Skeletal muscle tissue (tissue), 4 donors: ENCODE results near the gene COX19. TPM values are rescaled to one million over a fixed set of nuclear protein-coding genes. Genes with fewer than 3 reads are reported as not detected.
"Not testable (repeated sequence)": the region's sequence is repeated elsewhere in the genome, so short reads cannot be mapped to it uniquely, and the experiment has no call there.

Experiments used
- H3K27ac ChIP-seq: one replicate; pipeline ENCODE4 v1.7.0; 2013; ENCODE audit warnings: mild to moderate bottlenecking, low read depth, low read length, inconsistent platforms
- H3K27me3 ChIP-seq, 3 donors: one replicate each; pipeline ENCODE4 v1.7.0; 2013; ENCODE audit warnings: low read length in 3 of 3; ENCODE audit not compliant: control insufficient read depth in 3 of 3, insufficient read depth in 3 of 3
- H3K36me3 ChIP-seq, 3 donors: one replicate each; pipeline ENCODE4 v1.7.0; 2013; ENCODE audit warnings: low read length in 3 of 3; ENCODE audit not compliant: control insufficient read depth in 3 of 3, insufficient read depth in 3 of 3
- H3K4me1 ChIP-seq, 3 donors: one replicate each; pipeline ENCODE4 v1.7.0; 2013; ENCODE audit warnings: low read length in 3 of 3, mild to moderate bottlenecking in 3 of 3; ENCODE audit not compliant: control insufficient read depth in 3 of 3, insufficient read depth in 3 of 3
- H3K4me3 ChIP-seq, 3 donors: one replicate each; pipeline ENCODE4 v1.7.0; 2013; ENCODE audit warnings: low read length in 3 of 3
- H3K9ac ChIP-seq, 3 donors: one replicate each; pipeline ENCODE4 v1.7.0; 2013; ENCODE audit warnings: low read length in 3 of 3, mild to moderate bottlenecking in 3 of 3, moderate library complexity in 2 of 3, low read depth in 1 of 3
- H3K9me3 ChIP-seq, 3 donors: one replicate each; pipeline ENCODE4 v1.7.0; 2013; ENCODE audit warnings: low read length in 3 of 3; ENCODE audit not compliant: control insufficient read depth in 3 of 3
- total RNA-seq: library from RNA; depleted of rRNA; stranded (reverse); fragments of >200 nt; gene quantifications from one replicate; pipeline ENCODE4 v1.2.3, GENCODE V29; 2014
- donor health status: Osteomylitis.

Gene COX19
- total RNA-seq, 1 donor from 2014 or later = 12.0 TPM

DNA sequence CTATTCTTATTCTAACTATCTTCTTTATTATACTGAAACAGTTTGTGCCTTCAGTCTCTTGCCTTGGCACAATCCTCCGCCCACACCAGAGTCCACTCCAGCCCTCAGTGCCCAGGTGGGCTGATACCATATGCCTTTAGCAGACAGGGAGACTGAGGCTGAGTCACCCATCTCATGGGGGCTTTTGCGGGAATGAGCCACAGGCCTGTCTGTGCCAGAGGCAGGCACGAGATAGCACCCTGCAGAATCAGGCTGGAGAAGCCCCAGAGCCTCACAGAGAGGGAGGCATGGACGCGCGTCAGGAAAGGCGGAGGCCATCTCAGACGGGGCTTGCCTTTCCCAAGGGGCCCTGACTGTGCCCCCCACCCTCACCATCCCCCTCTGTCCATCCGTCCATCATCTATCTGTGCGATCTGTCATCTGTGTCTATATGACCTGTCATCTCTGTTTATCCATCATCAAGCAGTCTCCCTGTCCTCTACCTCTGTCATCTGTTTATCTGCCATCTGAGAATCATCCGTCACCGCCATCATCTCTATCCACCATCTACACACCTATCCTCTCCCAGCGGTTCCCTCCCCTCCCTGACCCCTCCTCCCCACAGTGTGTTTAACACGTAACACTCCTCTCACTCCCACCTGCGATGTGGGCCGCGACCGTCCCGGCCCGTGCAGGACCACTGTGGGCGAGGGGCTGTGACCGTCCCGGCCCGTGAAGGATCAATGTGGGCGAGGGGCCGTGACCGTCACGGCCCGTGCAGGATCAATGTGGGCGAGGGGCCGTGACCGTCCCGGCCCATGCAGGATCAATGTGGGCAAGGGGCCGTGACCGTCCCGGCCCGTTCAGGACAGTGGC lies 13.6 kb downstream of the COX19 start:
- Histone ChIP-seq H3K27me3 (peaks cover 20 to 38% (median 30%) of the 10 kb centered on the region in 3 donors), H3K4me1 (peaks cover 13 to 32% (median 23%) of the 10 kb centered on the region in 3 donors), H3K27ac (no peak overlapping the region), H3K36me3 (peaks cover 0 to 2% (median 0%) of the 10 kb centered on the region in 3 donors), H3K4me3 (no peak overlapping the region), H3K9ac (no peak overlapping the region), H3K9me3 (no peaks in the 10 kb centered on the region)

DNA sequence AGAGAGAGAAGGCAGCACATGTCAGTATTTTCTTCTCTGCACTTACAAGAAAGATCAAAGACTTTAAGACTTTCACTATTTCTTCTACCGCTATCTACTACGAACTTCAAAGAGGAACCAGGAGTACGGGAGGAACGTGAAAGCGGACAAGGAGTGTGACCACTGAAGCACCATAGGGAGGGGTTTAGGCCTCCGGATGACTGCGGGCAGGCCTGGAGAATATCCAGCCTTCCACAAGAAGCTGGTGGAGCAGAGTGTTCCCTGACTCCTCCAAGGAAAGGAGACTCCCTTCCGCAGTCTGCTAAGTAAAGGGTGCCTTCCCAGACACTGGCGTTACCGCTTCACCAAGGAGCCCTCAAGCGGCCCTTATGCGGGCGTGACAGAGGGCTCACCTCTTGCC lies 14.4 kb downstream of the COX19 start:
- H3K36me3 ChIP-seq, H3K9ac ChIP-seq, H3K4me3 ChIP-seq, H3K27ac ChIP-seq, H3K9me3 ChIP-seq: not testable (repeated sequence)
- peaks cover 13 to 27% (median 21%) of the 10 kb centered on the region in 3 donors for H3K4me1 ChIP-seq
- H3K27me3 ChIP-seq = peaks cover 22 to 39% (median 32%) of the 10 kb centered on the region in 3 donors

- Histone ChIP-seq H3K4me3 (no peak overlapping the region), H3K27ac (no peak overlapping the region), H3K9me3 (no peaks in the 10 kb centered on the region), H3K9ac (no peak overlapping the region), H3K4me1 (peaks cover 11 to 22% (median 16%) of the 10 kb centered on the region in 3 donors), H3K27me3 (peaks cover 25 to 43% (median 35%) of the 10 kb centered on the region in 3 donors), H3K36me3 (no peaks in the 10 kb centered on the region)
Measured at GRCh38 chr7:960269-960871, 15.0 kb downstream of the COX19 start.

DNA sequence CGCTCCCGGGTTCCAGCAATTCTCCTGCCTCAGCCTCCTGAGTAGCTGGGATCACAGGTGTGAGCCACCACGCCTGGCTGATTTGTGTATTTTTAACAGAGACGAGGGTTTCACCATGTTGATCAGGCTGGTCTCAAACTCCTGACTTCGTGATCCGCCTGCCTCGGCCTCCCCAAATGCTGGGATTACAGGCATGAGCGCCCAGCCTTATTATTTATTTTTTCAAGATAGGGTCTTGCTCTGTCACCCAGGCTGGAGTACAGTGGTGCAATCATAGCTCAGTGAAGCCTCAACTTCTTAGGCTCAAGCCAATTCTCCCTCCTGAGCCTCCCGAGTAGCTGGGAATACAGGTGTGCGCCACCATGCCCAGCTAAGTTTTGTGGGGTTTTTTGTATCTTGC lies 15.6 kb downstream of the COX19 start:
- H3K27ac ChIP-seq, H3K9me3 ChIP-seq, H3K4me3 ChIP-seq, H3K9ac ChIP-seq, H3K36me3 ChIP-seq: not testable (repeated sequence)
- peaks cover 5 to 16% (median 9%) of the 10 kb centered on the region in 3 donors for H3K4me1 ChIP-seq
- peaks cover 25 to 47% (median 42%) of the 10 kb centered on the region in 3 donors for H3K27me3 ChIP-seq

GRCh38 chr7:959271-959670 lies 16.1 kb downstream of the COX19 start:
- Histone ChIP-seq H3K4me1 (peaks cover under 1 to 11% (median 5%) of the 10 kb centered on the region in 3 donors), H3K4me3 (no peak overlapping the region), H3K36me3 (no peaks in the 10 kb centered on the region), H3K9ac (no peak overlapping the region), H3K9me3 (no peaks in the 10 kb centered on the region), H3K27ac (no peak overlapping the region), H3K27me3 (peaks cover 25 to 48% (median 42%) of the 10 kb centered on the region in 3 donors)

- H3K27me3 ChIP-seq = peaks cover 24 to 51% (median 43%) of the 10 kb centered on the region in 3 donors
- no peaks in the 10 kb centered on the region for H3K9me3 ChIP-seq
- H3K36me3 ChIP-seq = no peaks in the 10 kb centered on the region
Measured at GRCh38 chr7:958221-959200, 16.8 kb downstream of the COX19 start.

DNA sequence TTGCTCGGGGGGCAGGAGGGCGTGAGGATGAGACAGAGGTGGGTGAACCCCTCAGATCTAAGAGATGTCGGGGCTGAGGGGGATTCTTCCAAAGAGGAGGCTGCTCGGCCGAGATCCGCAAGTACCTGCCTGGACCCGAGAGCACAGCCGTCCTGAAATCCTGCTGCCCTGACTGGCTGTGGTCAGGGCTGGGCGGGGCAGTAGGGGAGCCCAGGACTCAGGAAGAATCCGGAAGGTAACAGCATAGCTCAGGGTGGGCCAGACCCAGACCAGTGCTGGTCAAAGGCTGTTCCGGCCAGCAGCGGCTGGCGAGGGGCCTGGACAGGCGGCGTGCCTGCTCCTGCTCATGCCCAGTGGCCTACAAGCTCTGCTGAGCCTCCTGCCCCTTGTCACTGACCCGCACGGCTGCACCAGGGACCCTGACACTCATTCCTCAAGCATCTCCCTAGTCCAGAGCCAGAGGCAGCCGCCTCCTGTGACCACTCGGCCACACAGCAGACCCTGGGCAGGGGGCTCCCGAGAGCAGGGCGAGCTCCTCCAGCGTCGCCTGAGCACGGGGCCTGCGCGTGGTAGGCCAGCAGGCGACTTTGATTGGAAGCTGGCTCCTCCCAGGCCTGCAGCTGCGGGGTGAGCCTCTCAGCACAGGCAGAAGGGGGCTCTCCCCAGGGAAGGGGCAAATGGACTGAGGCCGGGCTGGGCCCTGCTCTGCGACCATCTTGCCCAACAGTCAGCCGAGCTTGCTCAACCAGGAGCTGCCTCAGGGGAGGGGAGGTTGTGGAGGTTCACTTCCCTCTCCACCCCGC lies 17.7 kb downstream of the COX19 start:
- H3K9me3 ChIP-seq = no peaks in the 10 kb centered on the region
- H3K4me3 ChIP-seq = no peak overlapping the region
- H3K9ac ChIP-seq = no peak overlapping the region
- H3K27ac ChIP-seq = no peak overlapping the region
- no peaks in the 10 kb centered on the region for H3K36me3 ChIP-seq
- peaks cover 31 to 60% (median 50%) of the 10 kb centered on the region in 3 donors for H3K27me3 ChIP-seq
- peaks cover 2 to 14% (median 9%) of the 10 kb centered on the region in 3 donors for H3K4me1 ChIP-seq

More at GRCh38 chr7:958221-959200, 16.8 kb downstream of the COX19 start:
- Histone ChIP-seq H3K27ac (no peak overlapping the region), H3K4me1 (peaks cover 0 to 11% (median 6%) of the 10 kb centered on the region in 3 donors), H3K9ac (no peak overlapping the region), H3K4me3 (no peak overlapping the region)

DNA sequence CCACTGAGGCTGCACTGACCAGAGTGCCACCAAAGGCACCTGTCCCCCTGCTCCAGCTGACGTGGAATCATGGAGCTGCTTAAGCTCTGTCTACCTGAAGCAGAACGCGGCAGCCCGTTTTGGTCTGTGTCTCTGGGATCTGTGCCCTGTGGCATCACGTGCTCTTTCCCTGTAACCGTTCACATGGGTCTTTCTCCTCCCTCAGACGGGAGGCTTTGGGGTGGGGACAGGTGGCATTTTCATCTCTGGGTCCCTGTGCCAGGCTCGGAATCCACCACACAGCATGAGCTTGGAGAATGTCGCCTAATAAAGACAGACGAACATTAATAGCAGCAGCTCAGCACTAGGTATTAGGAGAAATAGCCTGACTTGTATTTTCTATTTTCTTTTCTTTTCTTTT lies 19.3 kb downstream of the COX19 start:
- Histone ChIP-seq H3K27me3 (peaks cover 30 to 60% (median 58%) of the 10 kb centered on the region in 3 donors), H3K4me3 (no peak overlapping the region), H3K4me1 (peaks cover 2 to 14% (median 9%) of the 10 kb centered on the region in 3 donors), H3K27ac (no peak overlapping the region), H3K9me3 (no peaks in the 10 kb centered on the region), H3K9ac (no peak overlapping the region), H3K36me3 (no peaks in the 10 kb centered on the region)
